HG03439 (cell line): ENCODE data around the gene RPN2.
"Not testable (repeated sequence)": the region's sequence is repeated elsewhere in the genome, so short reads cannot be mapped to it uniquely, and the experiment has no call there.

ENCODE experiments used
- ATAC-seq: cut with Tn5 transposase; IDR thresholded peaks from one replicate; pipeline ENCODE4 v1.9.1; 2021; ENCODE audit warnings: mild to moderate bottlenecking, moderate library complexity; ENCODE audit not compliant: unreplicated experiment

Gene RPN2

DNA sequence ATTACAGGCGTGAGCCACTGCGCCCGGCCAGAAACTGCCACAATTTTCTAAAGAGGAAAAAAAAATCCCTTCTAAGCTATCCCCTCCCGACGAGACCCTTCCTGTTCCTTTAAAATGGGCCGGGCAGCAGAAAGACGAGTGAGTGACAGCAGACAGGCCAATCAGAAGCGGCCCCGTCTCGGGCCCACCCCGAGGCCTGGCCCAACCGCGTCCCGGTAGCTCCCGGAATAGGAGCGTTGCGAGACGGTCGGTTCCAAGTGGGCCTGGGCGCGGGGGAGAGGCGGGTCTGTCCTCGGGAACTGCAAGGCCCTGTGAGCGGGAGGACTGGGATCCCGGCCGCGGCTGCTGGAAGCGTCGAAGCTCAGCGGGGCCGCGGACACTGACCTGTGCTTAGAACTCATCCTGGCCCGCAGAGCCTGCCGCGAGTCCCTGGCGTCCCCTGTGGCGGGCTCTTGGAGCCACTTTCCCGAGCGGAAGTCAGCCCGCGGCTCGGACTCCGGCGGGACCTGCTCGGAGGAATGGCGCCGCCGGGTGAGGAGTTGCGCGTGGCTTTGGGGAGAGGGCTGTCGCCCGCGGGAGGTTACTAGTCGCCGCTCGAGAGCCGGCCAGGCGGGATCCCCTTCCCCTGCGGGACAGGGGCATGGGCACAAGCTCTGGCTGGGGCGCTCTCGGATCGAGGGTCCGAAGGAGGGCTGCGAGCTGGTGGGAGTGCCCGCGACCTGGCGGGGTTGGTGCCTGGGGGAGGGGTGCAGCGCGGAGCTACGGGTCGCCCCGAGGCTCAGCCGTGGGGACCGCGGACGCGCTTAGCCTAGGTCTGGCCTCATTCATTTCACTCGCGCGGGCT, at the start of gene RPN2, which contains the start of gene MROH8:
TSS of gene RPN2 (plus strand) at position 492 of the 844 bp plus-strand sequence. CDS start at position 519, 27 bp downstream.
TSS of gene MROH8 (minus strand) at position 710 of the 844 bp plus-strand sequence.
- ATAC-seq = peak; percentile 85

DNA sequence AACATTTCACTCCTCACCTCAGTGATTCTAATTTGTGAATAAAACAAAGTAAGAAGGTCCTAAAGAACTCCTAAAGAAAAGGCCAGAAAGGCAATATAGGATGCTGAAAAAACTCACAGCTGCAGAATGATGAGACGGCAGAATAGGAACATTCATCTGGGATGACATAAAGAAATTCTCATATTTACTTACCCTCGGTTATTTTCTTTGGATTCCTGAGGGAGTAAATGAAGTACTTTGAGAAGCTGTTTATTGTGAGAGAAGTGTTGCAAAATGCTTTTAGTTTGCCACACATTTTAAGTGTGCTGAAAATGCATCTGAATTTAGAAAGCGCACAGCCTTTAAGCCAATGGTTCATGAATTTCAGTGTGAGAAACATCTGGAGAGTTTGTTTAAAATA, 47.6 kb upstream of the RPN2 start:
- ATAC-seq = no peak

DNA sequence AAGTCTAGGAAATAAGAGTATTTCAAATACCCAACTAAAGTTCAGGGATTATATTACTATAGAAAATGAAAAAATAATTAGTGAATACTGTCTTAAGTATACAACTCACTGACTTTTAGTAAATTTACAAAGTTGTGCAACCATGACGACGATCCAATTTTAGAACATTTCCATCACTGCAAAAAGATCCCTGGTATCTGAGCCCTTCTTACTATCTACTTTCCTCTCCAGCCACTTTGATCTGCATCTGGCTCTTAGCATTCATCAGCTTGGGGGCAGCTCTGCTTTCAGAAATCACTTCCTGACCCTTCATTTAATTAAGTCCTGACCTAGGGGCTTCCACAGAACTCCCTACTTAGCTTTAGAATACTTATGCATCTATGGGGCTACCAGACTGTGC, 45.2 kb upstream of the RPN2 start:
- no peak for ATAC-seq

DNA sequence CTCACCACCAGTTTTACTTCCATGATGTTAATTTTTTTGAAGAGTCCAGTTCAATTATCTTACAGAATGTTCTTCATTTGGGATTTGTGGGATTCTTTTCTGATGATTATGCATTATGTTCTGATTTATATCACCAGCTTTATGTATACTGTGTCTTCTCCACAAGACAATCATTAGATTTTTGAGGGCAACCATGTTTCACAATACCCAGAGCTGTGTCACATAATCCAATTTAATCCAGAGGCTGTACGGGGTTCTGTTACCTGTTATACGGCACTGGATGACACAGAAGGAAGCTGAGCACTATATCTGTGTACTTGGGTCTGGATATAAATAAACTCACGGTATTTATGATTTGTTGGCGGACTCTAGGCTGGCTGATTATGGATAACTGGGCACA, 41.6 kb upstream of the RPN2 start:
- no peak for ATAC-seq

GRCh38 chr20:37142708-37143107, 36.4 kb upstream of the RPN2 start:
- ATAC-seq = no peak

- no peak for ATAC-seq
Measured at GRCh38 chr20:37144856-37145404, 34.2 kb upstream of the RPN2 start.

DNA sequence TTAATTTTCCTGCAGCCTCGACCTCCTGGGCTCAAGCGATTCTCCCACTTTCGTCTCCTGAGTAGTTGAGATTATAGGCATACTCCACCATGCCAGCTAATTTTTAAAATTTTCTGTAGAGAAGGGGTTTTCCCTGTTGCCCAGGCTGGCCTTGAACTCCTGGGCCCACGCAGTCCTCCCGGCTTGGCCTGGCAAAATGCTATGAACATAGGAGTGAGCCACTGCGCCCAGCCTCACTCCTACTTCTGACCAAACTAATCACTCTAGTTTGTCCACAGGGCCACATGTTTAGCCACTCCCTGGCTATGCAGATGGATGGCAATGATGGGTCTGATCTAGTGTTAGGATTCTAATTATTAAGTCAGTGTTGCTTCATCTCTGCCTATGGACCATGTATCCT, 31.9 kb upstream of the RPN2 start:
- no peak for ATAC-seq

GRCh38 chr20:37150864-37151263, 28.3 kb upstream of the RPN2 start:
- not testable (repeated sequence) for ATAC-seq

DNA sequence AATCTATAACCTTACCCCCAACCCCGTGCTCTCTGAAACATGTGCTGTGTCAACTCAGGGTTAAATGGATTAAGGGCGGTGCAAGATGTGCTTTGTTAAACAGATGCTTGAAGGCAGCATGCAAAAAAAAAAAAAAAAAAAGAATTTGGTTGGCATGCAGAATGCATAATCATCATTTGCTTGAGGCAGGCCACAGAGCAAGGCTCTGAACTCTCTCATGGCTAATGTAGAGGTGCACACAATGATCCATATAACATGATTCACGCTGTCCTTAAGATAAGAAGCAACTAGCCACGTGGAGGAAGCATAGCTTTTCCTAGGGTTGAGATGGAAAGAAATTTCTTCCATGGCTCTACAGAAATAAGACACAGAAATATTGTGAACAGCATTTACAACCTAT, 27.6 kb upstream of the RPN2 start:
- no peak for ATAC-seq

- no peak for ATAC-seq
Measured at GRCh38 chr20:37152284-37152683, 26.8 kb upstream of the RPN2 start.

DNA sequence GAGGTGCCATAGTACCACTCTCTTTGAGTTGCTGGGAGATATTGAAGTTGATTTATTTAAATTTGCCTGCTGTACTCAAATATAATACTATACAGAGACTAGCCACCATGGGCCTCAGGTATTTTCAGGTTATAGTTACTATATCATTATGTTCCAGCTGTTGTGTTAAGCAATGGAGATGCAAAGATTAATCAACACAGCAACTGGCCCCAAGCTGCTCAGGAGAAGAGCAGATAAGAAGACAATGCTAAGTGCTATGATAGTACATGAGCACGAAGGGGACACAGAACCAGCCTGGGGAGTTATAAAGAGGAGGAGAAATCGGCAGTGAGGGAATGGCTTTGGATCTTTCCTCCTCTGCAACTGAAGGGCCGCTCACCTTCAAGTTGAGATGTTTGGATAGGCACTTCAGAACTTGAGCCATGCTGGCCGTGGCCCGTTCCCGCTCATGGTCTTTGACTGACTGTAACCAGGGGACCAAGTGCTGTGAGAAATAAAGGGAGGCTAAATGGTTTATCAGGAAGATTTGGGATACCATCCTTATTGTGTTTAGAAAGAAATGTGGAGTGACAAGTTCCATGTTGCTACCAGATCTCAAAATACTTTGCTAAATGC, 24.3 kb upstream of the RPN2 start:
- no peak for ATAC-seq

DNA sequence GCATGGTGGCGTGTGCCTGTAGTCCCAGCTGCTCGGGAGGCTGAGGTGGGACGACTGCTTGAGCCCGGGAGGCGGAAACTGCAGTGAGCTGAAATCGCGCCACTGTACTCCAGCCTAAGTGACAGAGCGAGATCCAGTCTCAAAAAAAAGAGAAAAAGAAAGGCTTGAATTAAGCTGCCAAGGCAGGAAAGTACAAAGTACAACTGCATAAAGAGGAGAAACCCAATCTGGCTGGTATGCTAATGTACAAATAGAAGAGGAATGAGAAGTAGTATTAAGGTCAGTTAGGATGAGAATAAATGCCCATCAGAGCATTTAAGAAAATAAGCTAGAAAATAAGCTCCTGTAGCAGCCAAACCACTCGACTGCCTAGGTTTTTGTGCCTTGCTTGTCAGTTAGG, 23.1 kb upstream of the RPN2 start:
- ATAC-seq = no peak

- ATAC-seq = no peak
Measured at GRCh38 chr20:37158248-37158647, 20.9 kb upstream of the RPN2 start.

- no peak for ATAC-seq
Measured at GRCh38 chr20:37160683-37161082, 18.4 kb upstream of the RPN2 start.

DNA sequence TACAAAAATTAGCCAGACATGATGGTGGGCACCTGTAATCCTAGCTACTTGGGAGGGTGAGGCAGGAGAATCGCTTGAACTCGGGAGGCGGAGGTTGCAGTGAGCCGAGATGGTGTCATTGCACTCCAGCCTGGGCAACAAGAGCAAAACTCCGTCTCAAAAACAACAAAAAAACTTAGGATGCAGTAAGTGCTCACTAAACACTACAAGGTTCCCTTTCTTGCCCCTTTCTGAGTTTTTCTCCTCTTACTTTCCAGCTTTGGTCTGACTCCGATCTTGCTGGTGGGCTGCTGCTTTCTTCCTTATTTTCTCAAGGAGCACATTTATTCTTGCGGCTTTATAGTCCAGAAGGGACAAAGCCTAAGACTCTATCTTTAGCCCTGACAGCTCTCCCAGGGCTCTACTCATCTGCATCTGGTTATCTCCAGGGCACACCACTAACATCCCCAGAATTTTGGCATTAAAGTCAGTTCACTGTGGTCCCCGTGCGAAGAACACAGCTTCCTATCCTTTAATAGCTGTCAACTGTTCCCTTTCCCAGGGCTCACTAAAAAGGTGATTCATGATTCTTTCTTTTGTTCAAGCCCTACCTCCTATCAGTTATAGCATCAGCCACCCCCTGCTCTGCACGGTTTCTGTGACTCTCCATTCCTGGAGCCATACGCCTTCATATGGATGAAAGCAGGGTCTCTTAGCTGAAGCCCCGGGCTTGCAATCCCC, 17.1 kb upstream of the RPN2 start:
- ATAC-seq = no peak

DNA sequence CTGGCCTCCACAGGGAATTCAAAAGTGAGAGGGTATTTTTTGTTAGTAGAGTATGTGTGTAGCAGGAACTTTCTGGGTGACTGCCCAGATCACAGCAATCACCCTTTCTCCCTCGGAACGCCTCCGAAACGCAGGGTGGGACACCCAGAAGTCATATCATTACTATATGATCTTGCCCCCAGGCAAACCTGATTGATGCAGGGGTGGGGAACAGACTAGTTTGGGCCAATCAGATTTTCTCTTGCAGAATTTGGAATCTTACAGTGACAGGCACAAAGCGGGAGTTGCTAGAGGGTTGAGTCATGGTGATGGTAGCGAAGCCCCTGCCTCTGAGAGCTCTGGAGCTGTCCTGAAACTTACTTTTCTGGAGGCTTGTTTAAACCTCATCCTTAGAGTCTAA, 16.5 kb upstream of the RPN2 start:
- ATAC-seq = no peak

- no peak for ATAC-seq
Measured at GRCh38 chr20:37163832-37164554, 15.1 kb upstream of the RPN2 start.

DNA sequence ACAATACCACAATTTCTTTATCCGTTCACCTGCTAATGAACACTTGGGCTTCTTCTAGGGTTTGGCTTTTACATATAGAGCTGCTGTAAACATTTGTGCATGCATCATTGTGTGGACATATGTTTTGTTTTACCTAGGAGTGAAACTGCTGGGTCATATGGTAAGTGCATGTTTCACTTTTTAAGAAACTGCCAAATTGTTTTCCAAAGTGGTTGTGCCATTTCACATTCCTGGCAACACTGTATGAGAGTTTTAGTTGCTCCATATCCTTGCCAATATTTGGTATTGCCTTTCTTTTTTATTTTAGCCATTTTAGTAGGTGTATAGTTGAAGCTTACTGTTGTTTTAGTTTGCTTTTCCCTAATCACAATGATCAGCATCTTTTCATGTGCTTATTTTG, 14.1 kb upstream of the RPN2 start:
- no peak for ATAC-seq

DNA sequence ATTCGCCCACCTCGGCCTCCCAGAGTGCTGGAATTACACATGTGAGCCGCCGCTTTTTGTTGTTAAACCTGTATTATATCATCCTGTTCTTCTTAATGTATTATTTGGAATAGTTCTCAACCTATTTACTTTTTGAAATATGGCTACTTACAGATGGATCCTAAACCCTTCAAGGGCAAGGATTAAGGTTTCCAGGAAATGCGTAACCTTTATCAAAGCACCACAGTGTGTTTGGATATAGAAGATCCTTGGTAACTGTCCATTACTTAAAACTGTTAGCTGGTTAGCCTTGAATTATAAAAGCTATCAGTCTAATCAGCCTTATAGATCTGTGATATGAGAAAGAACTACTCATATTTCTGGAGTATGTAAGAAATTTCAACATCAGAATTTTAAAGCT, 12.3 kb upstream of the RPN2 start:
- no peak for ATAC-seq

GRCh38 chr20:37172836-37173235, 6.3 kb upstream of the RPN2 start:
- ATAC-seq = no peak
